Measurements from ENCODE around the gene CABLES2.

The CABLES2 gene

DNA sequence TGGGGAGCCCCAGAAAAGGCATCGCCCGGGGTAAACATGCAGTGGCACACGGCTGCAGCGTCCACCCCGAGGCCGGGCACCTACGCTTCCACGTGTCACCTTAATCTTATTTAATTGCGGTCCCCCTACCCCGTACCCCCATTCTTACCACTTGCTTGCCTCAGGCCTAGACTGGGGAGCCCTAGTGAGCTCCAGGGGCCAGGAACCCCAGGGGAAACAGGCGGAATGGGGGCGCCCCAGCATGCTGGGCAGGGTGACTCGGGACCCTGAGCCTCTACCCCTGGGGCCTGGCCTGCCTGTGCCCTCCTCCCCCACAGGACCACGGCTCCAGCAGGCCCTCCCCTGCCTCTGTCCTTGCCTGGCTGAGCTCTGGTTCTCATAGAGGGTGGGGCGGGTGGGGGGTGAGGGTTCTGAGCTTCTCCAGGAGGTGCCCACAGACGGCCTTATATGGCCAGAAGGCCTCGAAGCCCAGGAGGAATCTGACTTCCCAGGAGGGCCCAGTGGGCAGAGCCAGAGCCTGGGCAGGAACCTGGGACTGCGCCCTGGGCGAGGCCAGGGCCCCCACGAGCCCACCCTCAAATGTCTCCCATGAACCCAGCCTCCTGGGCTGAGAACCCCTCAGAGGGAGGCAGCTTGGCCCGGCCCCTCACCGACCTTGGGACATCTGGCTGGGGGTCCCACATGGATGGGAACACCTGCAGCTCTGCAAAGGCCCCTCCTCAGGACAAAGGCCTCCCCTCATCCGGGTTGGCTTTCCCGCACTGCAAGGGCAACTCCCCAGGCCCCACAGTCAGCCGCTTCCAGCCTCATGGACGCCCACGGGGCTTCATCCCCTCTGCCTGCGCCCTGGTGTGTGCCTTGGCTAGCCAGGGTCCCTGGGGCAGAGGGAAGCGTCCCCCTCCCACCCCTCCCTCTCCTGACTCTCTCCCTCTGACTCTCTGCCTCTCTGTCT, 34.8 kb downstream of the CABLES2 start:
- DNase-seq (ENCODE audit: low read depth, low spot score): no peak

DNA sequence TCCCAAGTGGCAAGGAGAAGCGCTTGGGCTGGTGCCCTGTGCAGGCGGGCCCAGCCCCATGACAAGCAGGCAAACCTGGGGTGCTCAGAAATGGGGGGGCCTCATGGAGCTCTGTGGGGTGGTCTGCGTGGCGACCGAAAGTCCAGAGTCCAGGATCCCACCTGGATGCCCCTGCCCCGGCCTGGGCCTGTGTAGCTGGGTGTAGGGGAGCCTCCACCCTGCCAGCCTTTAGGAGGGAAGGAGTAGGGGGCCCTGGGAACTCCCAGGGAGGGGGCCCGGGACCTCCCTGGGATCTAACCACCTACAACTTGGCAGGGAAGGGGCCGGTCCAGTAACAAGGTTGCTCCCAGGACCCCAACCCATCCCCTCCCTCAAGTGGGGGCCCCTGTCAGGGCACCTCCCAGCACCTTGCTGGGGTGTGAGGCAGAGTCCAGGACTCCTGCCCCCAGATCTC, 35.5 kb downstream of the CABLES2 start:
- no peak for DNase-seq (ENCODE audit: low read depth, low spot score)

GRCh38 chr20:62370807-62371587, 36.1 kb downstream of the CABLES2 start:
- no peak for DNase-seq (ENCODE audit: low read depth, low spot score)

- no peak for DNase-seq (ENCODE audit: low read depth, low spot score)
Observed at GRCh38 chr20:62370115-62370806, 36.8 kb downstream of the CABLES2 start.

DNA sequence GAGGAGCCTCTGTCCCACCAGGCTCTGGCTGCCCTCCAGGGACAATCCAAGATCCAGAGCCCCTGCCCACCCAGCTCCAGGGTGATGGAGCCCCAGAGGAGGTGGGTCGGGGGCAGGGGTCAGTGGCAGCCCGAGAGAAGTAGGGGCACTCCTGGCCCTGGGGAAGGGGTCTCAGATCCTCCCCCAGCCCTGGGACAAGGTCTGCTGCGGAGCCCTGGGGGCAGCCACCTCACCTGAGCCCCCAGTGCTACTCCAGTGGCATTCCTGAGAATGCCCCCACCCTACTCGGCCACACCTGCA, 37.3 kb downstream of the CABLES2 start:
- DNase-seq (ENCODE audit: low read depth, low spot score): no peak

GRCh38 chr20:62368976-62369814, 37.9 kb downstream of the CABLES2 start:
- DNase-seq (ENCODE audit: low read depth, low spot score): no peak

- DNase-seq (ENCODE audit: low read depth, low spot score): no peak
Observed at GRCh38 chr20:62368392-62368975, 38.6 kb downstream of the CABLES2 start.

GRCh38 chr20:62367633-62368391, 39.3 kb downstream of the CABLES2 start:
- DNase-seq (ENCODE audit: low read depth, low spot score): no peak

DNA sequence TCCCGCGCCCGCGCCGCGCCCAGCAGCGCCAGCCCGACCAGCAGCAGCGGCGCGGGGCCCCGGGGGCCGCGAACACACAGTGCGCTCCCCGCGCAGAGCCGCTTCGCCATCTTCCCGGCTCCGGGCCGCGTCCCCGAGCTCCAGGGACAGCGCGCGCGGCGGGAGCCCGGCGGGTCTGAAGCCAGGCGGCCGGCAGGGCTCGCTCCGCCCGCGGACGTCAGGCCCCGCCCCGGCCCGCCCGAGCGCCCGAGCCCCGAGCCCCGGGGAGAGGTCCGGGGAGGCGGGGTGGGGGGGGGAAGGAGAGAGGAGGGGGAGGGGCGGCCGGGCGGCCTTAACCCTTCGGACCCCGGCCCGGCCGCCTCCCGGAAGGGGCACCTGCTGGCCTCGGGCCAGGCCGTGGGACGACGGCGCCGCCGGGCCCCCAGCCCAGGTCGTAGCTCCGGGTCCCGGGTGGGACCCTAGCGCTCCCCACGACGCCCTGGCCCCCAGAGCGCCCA, 39.9 kb downstream of the CABLES2 start, which contains the start of gene LAMA5:
Gene LAMA5 (minus strand): TSS at position 177 of the 497 bp plus-strand sequence. CDS start 67 bp downstream, at position 110.
- DNase-seq (ENCODE audit: low read depth, low spot score): no peak

- no peak for DNase-seq (ENCODE audit: low read depth, low spot score)
Observed at GRCh38 chr20:62366370-62367135, 40.5 kb downstream of the CABLES2 start.

- DNase-seq (ENCODE audit: low read depth, low spot score): no peak
Observed at GRCh38 chr20:62365814-62366369, 41.2 kb downstream of the CABLES2 start.

GRCh38 chr20:62364911-62365736, 42.0 kb downstream of the CABLES2 start:
- DNase-seq (ENCODE audit: low read depth, low spot score): no peak

DNA sequence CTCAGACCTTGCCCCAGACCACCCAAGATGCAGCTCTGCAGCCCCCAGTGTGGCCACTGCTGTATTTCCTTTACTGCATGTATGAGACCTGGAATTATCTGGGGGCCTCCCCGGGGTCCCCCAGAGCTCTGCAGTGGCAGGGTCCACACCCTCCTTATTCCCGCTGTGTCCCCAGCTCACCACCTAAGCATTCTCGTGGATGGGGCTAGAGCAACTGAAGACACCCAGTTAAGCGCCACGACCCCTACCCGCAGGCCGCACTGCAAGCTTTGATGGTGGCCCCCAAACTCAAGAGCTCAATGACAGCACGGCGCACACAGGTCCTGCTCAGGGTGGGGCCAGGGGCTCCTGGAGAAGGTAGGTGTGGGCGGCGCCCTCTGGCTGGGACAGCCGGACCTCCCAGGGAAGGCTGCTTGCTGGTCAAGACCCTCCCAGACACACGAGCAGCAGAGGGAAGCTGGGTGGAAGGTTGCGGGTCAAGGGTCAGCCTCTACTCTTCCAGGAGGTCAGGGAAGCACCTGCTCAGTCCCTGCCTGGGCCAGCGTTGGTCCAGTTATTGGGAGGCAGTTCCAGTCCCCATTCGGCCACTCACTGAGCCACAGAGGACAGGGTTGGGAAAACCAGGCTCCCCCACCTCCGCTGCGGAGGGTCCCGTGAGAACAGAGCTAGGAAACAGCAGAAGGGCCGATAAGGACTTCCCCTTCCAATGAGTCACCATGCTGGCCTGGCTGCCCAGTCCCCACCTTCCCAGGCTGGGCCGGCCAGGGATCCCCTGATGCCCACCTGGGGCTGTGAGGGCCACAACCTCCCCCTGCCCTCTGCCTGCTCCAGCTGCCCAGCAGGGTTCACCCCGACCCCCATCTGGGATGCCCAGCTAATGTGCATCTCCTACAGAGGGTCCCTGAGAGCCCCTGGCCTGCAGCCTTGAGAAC, 42.9 kb downstream of the CABLES2 start:
- DNase-seq (ENCODE audit: low read depth, low spot score): no peak

DNA sequence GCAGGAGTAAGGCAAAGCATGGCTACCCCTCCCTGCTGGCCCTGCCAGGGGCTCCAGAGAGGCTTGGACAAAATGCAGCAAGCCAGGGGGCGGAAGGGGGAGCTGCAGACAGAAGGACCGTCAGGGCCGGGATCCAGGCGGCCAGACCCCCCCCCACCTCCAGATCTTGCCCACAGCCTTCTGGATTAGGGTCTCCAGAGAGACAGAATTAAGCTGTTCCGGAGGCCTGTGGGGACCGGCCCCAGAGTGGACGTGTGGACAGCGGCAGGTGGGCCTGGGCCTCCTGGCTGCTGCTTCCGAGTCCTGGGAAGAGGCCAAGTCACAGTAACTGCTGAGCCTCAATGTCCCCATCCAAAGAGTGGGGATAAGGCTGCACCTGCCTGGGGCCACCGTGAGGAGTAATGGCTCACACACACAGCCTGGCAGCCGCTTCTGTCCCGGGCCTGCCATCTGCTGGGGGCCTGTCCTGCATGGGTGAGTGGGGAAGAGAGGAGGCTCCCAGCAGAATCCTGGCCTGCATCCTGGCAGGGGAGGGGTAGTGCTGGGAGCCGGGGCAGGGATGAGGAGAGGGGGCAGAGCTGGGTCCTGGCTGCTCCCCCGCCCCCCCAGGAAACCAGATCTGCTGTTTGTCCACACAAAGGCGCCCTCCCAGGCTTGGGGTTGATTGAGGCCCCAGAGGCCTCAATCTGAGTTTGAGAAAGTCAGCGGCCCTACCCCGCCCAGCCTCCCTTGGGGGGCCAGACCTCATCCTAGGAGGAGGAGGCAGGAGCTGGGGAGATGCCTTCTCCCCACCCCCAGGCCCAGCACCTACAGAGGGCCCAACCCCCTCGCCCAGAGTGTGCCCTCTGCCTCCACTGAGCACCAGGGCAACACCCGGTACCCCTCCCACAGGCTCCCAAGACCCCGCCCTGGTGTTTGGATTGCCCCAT, 43.8 kb downstream of the CABLES2 start:
- DNase-seq (ENCODE audit: low read depth, low spot score): no peak

GRCh38 chr20:62362590-62362940, 44.5 kb downstream of the CABLES2 start:
- DNase-seq (ENCODE audit: low read depth, low spot score): no peak
